DOHH2 (cell line): ENCODE measurements around the gene CYP2A13.

Experiments
- H3F3A ChIP-seq: fragments of 200-600 bp; sonication (generic), shearing (Covaris generic); 2 replicates; pipeline ENCODE4 v1.6.0; 2016; ENCODE audit warnings: antibody characterized with exemption, mild to moderate bottlenecking; ENCODE audit not compliant: control insufficient read depth, insufficient read depth
- H3K27ac ChIP-seq: fragments of 200-600 bp; sonication (generic); 2 replicates; pipeline ENCODE4 v1.5.1; 2014; ENCODE audit warnings: low read depth, mild to moderate bottlenecking, low read length, moderate library complexity
- H3K27me3 ChIP-seq: fragments of 200-600 bp; sonication (generic); 2 replicates; pipeline ENCODE4 v1.6.1; 2014; ENCODE audit warnings: mild to moderate bottlenecking, low read length, mixed read lengths; ENCODE audit not compliant: control insufficient read depth
- H3K36me3 ChIP-seq: fragments of 200-600 bp; sonication (generic); 2 replicates; pipeline ENCODE4 v1.6.1; 2014; ENCODE audit warnings: mild to moderate bottlenecking, low read length, moderate library complexity, mixed read lengths; ENCODE audit not compliant: control insufficient read depth
- H3K4me1 ChIP-seq: fragments of 200-600 bp; sonication (generic); 2 replicates; pipeline ENCODE4 v1.6.1; 2014; ENCODE audit warnings: mild to moderate bottlenecking, low read length, mixed read lengths; ENCODE audit not compliant: control insufficient read depth
- H3K4me2 ChIP-seq: fragments of 200-600 bp; sonication (generic); 2 replicates; pipeline ENCODE4 v1.6.0; 2014; ENCODE audit warnings: mild to moderate bottlenecking, low read length, moderate library complexity
- H3K4me3 ChIP-seq: fragments of 200-600 bp; sonication (generic); 2 replicates; pipeline ENCODE4 v1.5.1; 2014; ENCODE audit warnings: mild to moderate bottlenecking, low read length, mixed read lengths
- H3K79me2 ChIP-seq: fragments of 200-600 bp; sonication (generic); 2 replicates; pipeline ENCODE4 v1.6.1; 2014; ENCODE audit warnings: mild to moderate bottlenecking, low read length, mixed read lengths; ENCODE audit not compliant: control insufficient read depth
- H3K9me2 ChIP-seq: fragments of 200-600 bp; sonication (generic); replicated peaks from 2 replicates; pipeline ENCODE4 v1.6.1; 2014; ENCODE audit warnings: mild to moderate bottlenecking, low read length, mixed read lengths; ENCODE audit not compliant: control insufficient read depth
- H3K9me3 ChIP-seq: fragments of 200-600 bp; sonication (generic); 2 replicates; pipeline ENCODE4 v1.6.1; 2014; ENCODE audit warnings: antibody characterized with exemption, low read length, mixed read lengths; ENCODE audit not compliant: control insufficient read depth, insufficient read depth
- H4K20me1 ChIP-seq: fragments of 200-600 bp; sonication (generic); 2 replicates; pipeline ENCODE4 v1.6.0; 2014; ENCODE audit warnings: low read depth, mild to moderate bottlenecking, antibody characterized with exemption, low read length, moderate library complexity; ENCODE audit not compliant: control insufficient read depth, insufficient read depth
- CTCF ChIP-seq: fragments of 200-600 bp; sonication (generic); IDR thresholded peaks from one replicate; pipeline ENCODE4 v1.5.1; 2014; ENCODE audit warnings: antibody characterized with exemption, mild to moderate bottlenecking, low read depth, low read length; ENCODE audit not compliant: poor library complexity, severe bottlenecking
- EZH2phosphoT487 ChIP-seq: fragments of 200-600 bp; sonication (generic); IDR thresholded peaks from 2 replicates; pipeline ENCODE4 v1.6.1; 2017; ENCODE audit warnings: borderline replicate concordance, mild to moderate bottlenecking, antibody characterized with exemption, low read length, moderate library complexity, mixed read lengths

The CYP2A13 gene

DNA sequence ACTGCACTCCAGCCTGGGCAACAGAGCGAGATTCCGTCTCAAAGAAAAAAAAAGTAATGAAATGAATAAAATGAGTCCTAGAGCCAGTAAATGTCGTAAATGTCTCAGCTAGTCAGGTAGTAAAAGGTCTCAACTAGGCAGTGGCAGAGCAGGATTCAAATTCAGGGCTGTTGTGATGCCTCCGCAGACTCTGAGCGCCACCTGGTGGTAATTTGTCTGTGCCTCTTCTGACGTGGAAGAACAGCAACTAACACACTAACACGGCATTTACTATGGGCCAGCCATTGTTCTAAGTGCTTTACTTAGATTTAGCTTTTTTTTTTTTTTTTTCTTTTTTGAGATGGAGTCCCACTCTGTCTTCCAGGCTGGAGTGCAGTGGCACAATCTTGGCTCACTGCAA lies 56.2 kb downstream of the CYP2A13 start:
- H4K20me1 ChIP-seq: no peaks in the 10 kb centered on the region
- H3K79me2 ChIP-seq: no peaks in the 10 kb centered on the region
- H3F3A ChIP-seq: no peaks in the 10 kb centered on the region
- TF ChIP-seq CTCF: peak; percentile 81
- TF ChIP-seq EZH2phosphoT487: no peak
- H3K4me2 ChIP-seq: no peak overlapping the region
- H3K36me3 ChIP-seq: no peaks in the 10 kb centered on the region
- H3K4me3 ChIP-seq: no peak overlapping the region
- no peaks in the 10 kb centered on the region for H3K4me1 ChIP-seq
- no peaks in the 10 kb centered on the region for H3K27me3 ChIP-seq
- H3K9me3 ChIP-seq: no peaks in the 10 kb centered on the region
- no peak overlapping the region for H3K27ac ChIP-seq
- H3K9me2 ChIP-seq: no peaks in the 10 kb centered on the region
